H9 (cell line): Measurements from ENCODE around the gene TAOK3. TPM values are rescaled to one million over a fixed set of nuclear protein-coding genes. Genes with fewer than 3 reads are reported as not detected.

ENCODE experiments used
- DNase-seq: peaks from one replicate; pipeline ENCODE4 v3.0.0-alpha.2; 2017
- H2AFZ ChIP-seq: one replicate; pipeline ENCODE4 v1.6.1; 2013; ENCODE audit warnings: mild to moderate bottlenecking, low read length, control low read depth, moderate library complexity
- H2AK5ac ChIP-seq: 2 replicates; pipeline ENCODE4 v1.6.1; 2013; ENCODE audit warnings: low read length, control low read depth, mixed read lengths; ENCODE audit not compliant: insufficient read length
- H2BK120ac ChIP-seq: one replicate; pipeline ENCODE4 v1.6.1; 2013; ENCODE audit warnings: low read depth, mild to moderate bottlenecking, low read length, control low read depth, inconsistent platforms; ENCODE audit not compliant: poor library complexity, severe bottlenecking
- H2BK12ac ChIP-seq: 2 replicates; pipeline ENCODE4 v1.6.1; 2013; ENCODE audit warnings: low read length, control low read depth, mixed read lengths, low read depth; ENCODE audit not compliant: insufficient read length
- H2BK15ac ChIP-seq: 2 replicates; pipeline ENCODE4 v1.6.1; 2013; ENCODE audit warnings: low read depth, low read length, control low read depth
- H2BK20ac ChIP-seq: one replicate; pipeline ENCODE4 v1.6.1; 2013; ENCODE audit warnings: low read depth, mild to moderate bottlenecking, low read length, control low read depth, inconsistent platforms; ENCODE audit not compliant: poor library complexity, severe bottlenecking
- H2BK5ac ChIP-seq: 2 replicates; pipeline ENCODE4 v1.6.1; 2013; ENCODE audit warnings: low read length, control low read depth, mixed read lengths; ENCODE audit not compliant: insufficient read length
- H3K14ac ChIP-seq: 2 replicates; pipeline ENCODE4 v1.6.1; 2013; ENCODE audit warnings: low read length, control low read depth; ENCODE audit not compliant: insufficient read depth
- H3K18ac ChIP-seq: 2 replicates; pipeline ENCODE4 v1.6.1; 2013; ENCODE audit warnings: low read depth, mild to moderate bottlenecking, mixed read lengths, low read length, control low read depth; ENCODE audit not compliant: insufficient read length
- H3K23ac ChIP-seq: 2 replicates; pipeline ENCODE4 v1.6.1; 2013; ENCODE audit warnings: low read length, control low read depth, mixed read lengths, low read depth; ENCODE audit not compliant: insufficient read length
- H3K23me2 ChIP-seq: 2 replicates; pipeline ENCODE4 v1.6.1; 2013; ENCODE audit warnings: low read depth, mild to moderate bottlenecking, mixed read lengths, low read length, control low read depth; ENCODE audit not compliant: insufficient read length, poor library complexity, severe bottlenecking
- H3K27ac ChIP-seq: 2 replicates; pipeline ENCODE4 v1.5.1; 2013; ENCODE audit warnings: low read length, control low read depth, mixed read lengths, low read depth; ENCODE audit not compliant: insufficient read length
- H3K27me3 ChIP-seq: 2 replicates; pipeline ENCODE4 v1.6.1; 2013; ENCODE audit warnings: low read length, control low read depth, inconsistent platforms; ENCODE audit not compliant: insufficient read depth
- H3K4ac ChIP-seq: 2 replicates; pipeline ENCODE4 v1.6.1; 2013; ENCODE audit warnings: low read depth, mild to moderate bottlenecking, control low read depth, inconsistent platforms, low read length, moderate library complexity
- H3K4me1 ChIP-seq: 2 replicates; pipeline ENCODE4 v1.6.1; 2013; ENCODE audit warnings: low read length, control low read depth, inconsistent platforms; ENCODE audit not compliant: insufficient read depth
- H3K4me2 ChIP-seq: 2 replicates; pipeline ENCODE4 v1.6.1; 2013; ENCODE audit warnings: low read length, control low read depth, mixed read lengths; ENCODE audit not compliant: insufficient read length, insufficient read depth
- H3K56ac ChIP-seq: 2 replicates; pipeline ENCODE4 v1.6.1; 2013; ENCODE audit warnings: low read depth, mild to moderate bottlenecking, mixed read lengths, low read length, control low read depth; ENCODE audit not compliant: insufficient read length
- H3K79me1 ChIP-seq: 2 replicates; pipeline ENCODE4 v1.6.1; 2013; ENCODE audit warnings: low read depth, mild to moderate bottlenecking, moderate library complexity, low read length, control low read depth, inconsistent platforms; ENCODE audit not compliant: insufficient read depth, poor library complexity, severe bottlenecking
- H3K79me2 ChIP-seq: 2 replicates; pipeline ENCODE4 v1.6.1; 2013; ENCODE audit warnings: low read length, control low read depth, inconsistent platforms; ENCODE audit not compliant: insufficient read depth
- H3K9ac ChIP-seq: 2 replicates; pipeline ENCODE4 v1.6.1; 2013; ENCODE audit warnings: low read length, control low read depth, mixed read lengths; ENCODE audit not compliant: insufficient read length; ENCODE audit errors: extremely low read depth
- H3K9me3 ChIP-seq: one replicate; pipeline ENCODE4 v1.6.1; 2013; ENCODE audit warnings: low read depth, low read length, inconsistent platforms; ENCODE audit not compliant: control insufficient read depth
- H3T11ph ChIP-seq: one replicate; pipeline ENCODE4 v1.6.1; 2013; ENCODE audit warnings: mild to moderate bottlenecking, low read length, control low read depth, inconsistent platforms
- H4K20me1 ChIP-seq: one replicate; pipeline ENCODE4 v1.6.1; 2013; ENCODE audit not compliant: control insufficient read depth, insufficient read length, insufficient read depth
- H4K5ac ChIP-seq: 2 replicates; pipeline ENCODE4 v1.6.1; 2013; ENCODE audit warnings: low read depth, mild to moderate bottlenecking, mixed read lengths, low read length, control low read depth; ENCODE audit not compliant: insufficient read length
- H4K8ac ChIP-seq: replicated peaks from 2 replicates; pipeline ENCODE4 v1.6.1; 2013; ENCODE audit warnings: low read length, control low read depth, mixed read lengths, low read depth; ENCODE audit not compliant: insufficient read length
- H4K91ac ChIP-seq: 2 replicates; pipeline ENCODE4 v1.6.1; 2013; ENCODE audit warnings: low read depth, mild to moderate bottlenecking, moderate library complexity, mixed read lengths, low read length, control low read depth; ENCODE audit not compliant: insufficient read length
- H3K27ac Mint-ChIP-seq, 3 experiments: 2 replicates in 2 of 3; 3 replicates in 1 of 3; pipeline ENCODE4 v1.8.0; 2020 to 2021; ENCODE audit warnings: mixed read lengths in 3 of 3, mild to moderate bottlenecking in 1 of 3, moderate library complexity in 1 of 3
- H3K27me3 Mint-ChIP-seq: 2 replicates; pipeline ENCODE4 v1.8.0; 2021; ENCODE audit warnings: low read depth, mild to moderate bottlenecking, moderate library complexity, mixed read lengths
- H3K36me3 Mint-ChIP-seq, 3 experiments: 2 replicates in 2 of 3; 3 replicates in 1 of 3; pipeline ENCODE4 v1.8.0; 2020 to 2021; ENCODE audit warnings: low read depth in 3 of 3, mixed read lengths in 3 of 3; ENCODE audit not compliant: insufficient read depth in 1 of 3
- H3K4me1 Mint-ChIP-seq, 2 experiments: 2 replicates each; pipeline ENCODE4 v1.8.0; 2020; ENCODE audit warnings: mixed read lengths in 2 of 2
- H3K4me3 Mint-ChIP-seq, 2 experiments: 2 replicates in 1 of 2; 3 replicates in 1 of 2; pipeline ENCODE4 v1.8.0; 2020 to 2021; ENCODE audit warnings: mild to moderate bottlenecking in 2 of 2, mixed read lengths in 2 of 2, moderate library complexity in 1 of 2
- H3K9me3 Mint-ChIP-seq, 2 experiments: 2 replicates in 1 of 2; 3 replicates in 1 of 2; pipeline ENCODE4 v1.8.0; 2020; ENCODE audit warnings: mild to moderate bottlenecking in 2 of 2, mixed read lengths in 2 of 2, moderate library complexity in 1 of 2
- WGBS: extraction: QIAGEN DNeasy Blood & Tissue Kit; methylation state at CpG from one replicate; pipeline ENCODE4 v1.1.7; 2013; ENCODE audit warnings: missing lambda C conversion rate, low lambda C conversion rate, mixed read lengths; ENCODE audit not compliant: insufficient read length; ENCODE audit errors: extremely low coverage; 5-methylcytosine and 5-hydroxymethylcytosine counted together
- total RNA-seq: library from RNA; stranded (reverse); gene quantifications from 2 replicates; pipeline ENCODE4 v1.2.1, GENCODE V29; 2021
- TF ChIP-seq, protein P1 (sequence below): fragments of 200-600 bp; sonication (generic); conservative IDR thresholded peaks from 3 replicates; pipeline ENCODE4 v1.8.0; 2021; ENCODE audit warnings: antibody characterized with exemption, mild to moderate bottlenecking

TAOK3 gene
- total RNA-seq, 1 experiment from 2014 or later: 5.2 TPM

DNA sequence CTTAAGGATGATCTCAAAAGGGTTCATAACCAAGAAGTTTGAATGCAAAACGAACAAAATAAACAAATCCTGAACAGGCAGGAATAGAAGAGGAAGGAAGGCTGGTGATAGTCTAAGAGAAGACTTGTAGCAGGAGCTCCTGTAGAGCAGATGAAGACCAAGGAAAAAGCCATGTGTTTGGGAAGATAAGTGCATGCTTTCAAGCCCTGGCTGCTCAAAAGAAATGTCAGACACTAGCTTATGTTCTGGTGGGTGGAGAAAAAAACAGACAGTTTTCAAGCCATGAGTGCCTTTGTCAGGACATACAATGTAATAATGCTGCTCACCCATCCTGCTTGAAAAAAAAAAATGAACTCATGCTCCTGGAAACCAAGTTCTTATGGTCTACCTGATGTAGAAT, 27.4 kb downstream of the TAOK3 start:
- H3K4me3 Mint-ChIP-seq: no peak overlapping the region

More for the DNA sequence above, 27.4 kb downstream of the TAOK3 start:
- H3K9me3 Mint-ChIP-seq: no peaks in the 10 kb centered on the region
- Histone ChIP-seq H3K18ac (no peak overlapping the region), H3K9me3 (no peaks in the 10 kb centered on the region), H3K79me2 (no peaks in the 10 kb centered on the region), H3K79me1 (no peaks in the 10 kb centered on the region), H3K56ac (no peak overlapping the region), H3K23me2 (no peaks in the 10 kb centered on the region), H2AFZ (no peak overlapping the region), H2BK12ac (no peak overlapping the region), H2BK5ac (no peak overlapping the region), H4K8ac (no peak overlapping the region), H3K27ac (no peak overlapping the region), H3T11ph (no peak overlapping the region), H4K91ac (no peak overlapping the region), H4K5ac (no peak overlapping the region), H3K4ac (no peak overlapping the region), H4K20me1 (no peaks in the 10 kb centered on the region), H3K23ac (no peak overlapping the region), H3K14ac (no peak overlapping the region), H2BK120ac (no peak overlapping the region), H2AK5ac (no peak overlapping the region), H3K9ac (no peak overlapping the region), H3K27me3 (no peaks in the 10 kb centered on the region), H2BK15ac (no peak overlapping the region), H3K4me1 (no peaks in the 10 kb centered on the region; the same call in 1 of the 2 replicates), H2BK20ac (no peak overlapping the region), H3K4me2 (no peak overlapping the region)
- DNase-seq: no peak
- no peaks in the 10 kb centered on the region for H3K27me3 Mint-ChIP-seq
- WGBS: no CpG with 5 or more reads among the region's 1 CpG
- H3K36me3 Mint-ChIP-seq: no peaks in the 10 kb centered on the region
- H3K27ac Mint-ChIP-seq: 0 out of 7 replicates have a peak overlapping the region, but pooled peaks of 1 of the 3 experiments have one; percentile 2
- H3K4me1 Mint-ChIP-seq: peaks cover 15 to 16% of the 10 kb centered on the region in 2 experiments
- TF ChIP-seq, protein P1, sequence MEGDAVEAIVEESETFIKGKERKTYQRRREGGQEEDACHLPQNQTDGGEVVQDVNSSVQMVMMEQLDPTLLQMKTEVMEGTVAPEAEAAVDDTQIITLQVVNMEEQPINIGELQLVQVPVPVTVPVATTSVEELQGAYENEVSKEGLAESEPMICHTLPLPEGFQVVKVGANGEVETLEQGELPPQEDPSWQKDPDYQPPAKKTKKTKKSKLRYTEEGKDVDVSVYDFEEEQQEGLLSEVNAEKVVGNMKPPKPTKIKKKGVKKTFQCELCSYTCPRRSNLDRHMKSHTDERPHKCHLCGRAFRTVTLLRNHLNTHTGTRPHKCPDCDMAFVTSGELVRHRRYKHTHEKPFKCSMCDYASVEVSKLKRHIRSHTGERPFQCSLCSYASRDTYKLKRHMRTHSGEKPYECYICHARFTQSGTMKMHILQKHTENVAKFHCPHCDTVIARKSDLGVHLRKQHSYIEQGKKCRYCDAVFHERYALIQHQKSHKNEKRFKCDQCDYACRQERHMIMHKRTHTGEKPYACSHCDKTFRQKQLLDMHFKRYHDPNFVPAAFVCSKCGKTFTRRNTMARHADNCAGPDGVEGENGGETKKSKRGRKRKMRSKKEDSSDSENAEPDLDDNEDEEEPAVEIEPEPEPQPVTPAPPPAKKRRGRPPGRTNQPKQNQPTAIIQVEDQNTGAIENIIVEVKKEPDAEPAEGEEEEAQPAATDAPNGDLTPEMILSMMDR: no peak
